SK-N-MC (cell line): ENCODE data around the gene SFR1.

Source experiments
- DNase-seq: peaks from one replicate; pipeline ENCODE4 v3.0.0-alpha.2; 2011; ENCODE audit warnings: low read depth, low spot score
- H3K27ac ChIP-seq: fragments of 200-600 bp; sonication (generic); 2 replicates; pipeline ENCODE4 v1.5.1; 2016; ENCODE audit warnings: mixed run types
- H3K36me3 ChIP-seq: fragments of 200-600 bp; sonication (generic); 2 replicates; pipeline ENCODE4 v1.6.1; 2017; ENCODE audit warnings: antibody characterized with exemption, low read length, mixed read lengths; ENCODE audit not compliant: insufficient read depth
- H3K4me3 ChIP-seq: fragments of 200-600 bp; sonication (generic); 2 replicates; pipeline ENCODE4 v1.5.1; 2016
- H3K9ac ChIP-seq: fragments of 200-600 bp; sonication (generic); 2 replicates; pipeline ENCODE4 v1.8.0; 2017; ENCODE audit warnings: mixed run types, mixed read lengths; ENCODE audit not compliant: insufficient read length
- H3K9me3 ChIP-seq: fragments of 200-600 bp; sonication (generic); 2 replicates; pipeline ENCODE4 v1.6.1; 2017; ENCODE audit warnings: low read depth, mild to moderate bottlenecking, antibody characterized with exemption, low read length, moderate library complexity, mixed read lengths
- EZH2 ChIP-seq: fragments of 200-600 bp; sonication (generic); IDR thresholded peaks from one replicate; pipeline ENCODE4 v1.6.1; 2017; ENCODE audit warnings: antibody characterized with exemption
- FOXP2 ChIP-seq: optimal IDR thresholded peaks from 2 replicates; pipeline ENCODE3; 2011; ENCODE audit warnings: mild to moderate bottlenecking, moderate library complexity; ENCODE audit not compliant: insufficient read depth; ENCODE audit errors: extremely low read length, control extremely low read depth
- POLR2AphosphoS5 ChIP-seq: IDR thresholded peaks from 2 replicates; pipeline ENCODE4 v1.6.1; 2012; ENCODE audit warnings: mild to moderate bottlenecking, low read depth, low read length, borderline replicate concordance

The SFR1 gene, protein sequence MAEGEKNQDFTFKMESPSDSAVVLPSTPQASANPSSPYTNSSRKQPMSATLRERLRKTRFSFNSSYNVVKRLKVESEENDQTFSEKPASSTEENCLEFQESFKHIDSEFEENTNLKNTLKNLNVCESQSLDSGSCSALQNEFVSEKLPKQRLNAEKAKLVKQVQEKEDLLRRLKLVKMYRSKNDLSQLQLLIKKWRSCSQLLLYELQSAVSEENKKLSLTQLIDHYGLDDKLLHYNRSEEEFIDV

DNA sequence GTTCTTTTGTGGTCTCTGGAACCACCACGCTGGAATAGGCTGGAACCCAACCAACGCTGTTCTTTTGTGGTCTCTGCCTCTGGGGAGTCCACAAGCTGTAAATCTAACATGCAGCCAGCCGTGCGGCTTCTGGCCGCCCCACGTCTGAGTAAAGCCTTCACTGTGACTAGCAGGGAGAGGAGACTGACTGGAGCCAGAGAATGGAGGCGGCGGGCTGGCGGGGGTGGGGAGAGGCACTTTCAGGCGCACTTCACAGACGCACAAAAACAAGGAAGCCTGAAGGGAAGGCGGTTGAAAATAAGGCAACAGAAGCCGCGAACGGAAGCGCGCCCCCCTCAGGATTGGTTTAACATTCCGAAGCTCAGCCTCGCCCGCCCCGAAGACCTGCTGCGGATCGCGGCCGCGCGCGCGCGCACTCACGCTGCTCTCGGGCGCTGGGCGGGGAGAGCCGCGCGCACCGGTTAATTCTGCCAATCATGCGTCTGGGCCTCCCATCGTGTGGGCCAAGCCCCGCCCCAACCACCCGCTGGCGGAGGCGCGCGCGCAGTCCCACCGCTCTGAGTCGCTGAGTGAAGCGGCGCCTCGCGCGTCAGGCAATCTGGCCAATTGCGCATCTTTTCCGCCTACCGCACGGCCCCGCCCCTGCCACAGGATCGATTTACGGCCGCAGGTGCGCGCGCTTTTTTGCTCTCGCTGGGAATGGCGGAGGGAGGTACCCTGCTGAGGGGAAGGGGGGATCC, at the start of gene SFR1:
Gene SFR1 (plus strand): TSS at position 687 of the 740 bp plus-strand sequence. CDS start 13 bp downstream, at position 700.
- Histone ChIP-seq H3K9me3 (no peaks in the 10 kb centered on the region), H3K36me3 (no peaks in the 10 kb centered on the region), H3K4me3 (peak within 1 kb of the TSS; percentile 86), H3K27ac (peak within 1 kb of the TSS; percentile 98), H3K9ac (peak within 1 kb of the TSS; percentile 90)
- peak; percentile 74 for TF ChIP-seq POLR2AphosphoS5
- TF ChIP-seq FOXP2 = no peak
- peak; percentile 80 for DNase-seq

GRCh38 chr10:104072786-104073185, 49.2 kb upstream of the SFR1 start:
- Histone ChIP-seq H3K9me3 (no peaks in the 10 kb centered on the region), H3K27ac (no peak overlapping the region), H3K9ac (no peak overlapping the region), H3K36me3 (no peaks in the 10 kb centered on the region), H3K4me3 (no peak overlapping the region)
- TF ChIP-seq FOXP2 (no peak), EZH2 (no peak), POLR2AphosphoS5 (no peak)
- DNase-seq = no peak

- no peak overlapping the region for H3K4me3 ChIP-seq
- TF ChIP-seq EZH2 = no peak
- no peak for TF ChIP-seq POLR2AphosphoS5
- no peak for TF ChIP-seq FOXP2
- DNase-seq = no peak
- no peaks in the 10 kb centered on the region for H3K36me3 ChIP-seq
- H3K9me3 ChIP-seq = no peaks in the 10 kb centered on the region
- no peak overlapping the region for H3K9ac ChIP-seq
- no peak overlapping the region for H3K27ac ChIP-seq
These were observed 47.5 kb upstream of the SFR1 start for GRCh38 chr10:104074505-104074904.

GRCh38 chr10:104076743-104077160, 45.2 kb upstream of the SFR1 start:
- no peaks in the 10 kb centered on the region for H3K9me3 ChIP-seq
- H3K27ac ChIP-seq = no peak overlapping the region
- H3K36me3 ChIP-seq = no peaks in the 10 kb centered on the region
- H3K9ac ChIP-seq = no peak overlapping the region
- peak; percentile 2 for DNase-seq
- H3K4me3 ChIP-seq = no peak overlapping the region
- TF ChIP-seq POLR2AphosphoS5 (no peak), FOXP2 (no peak), EZH2 (no peak)

GRCh38 chr10:104077247-104077646, 44.7 kb upstream of the SFR1 start:
- H3K9me3 ChIP-seq = no peaks in the 10 kb centered on the region
- TF ChIP-seq EZH2 = no peak
- no peak for TF ChIP-seq FOXP2
- no peak for TF ChIP-seq POLR2AphosphoS5
- H3K4me3 ChIP-seq = no peak overlapping the region
- H3K27ac ChIP-seq = no peak overlapping the region
- DNase-seq = no peak
- H3K9ac ChIP-seq = no peak overlapping the region
- no peaks in the 10 kb centered on the region for H3K36me3 ChIP-seq

GRCh38 chr10:104077663-104078151, 44.3 kb upstream of the SFR1 start:
- DNase-seq = no peak
- no peaks in the 10 kb centered on the region for H3K9me3 ChIP-seq
- H3K27ac ChIP-seq = no peak overlapping the region
- H3K4me3 ChIP-seq = no peak overlapping the region
- no peak overlapping the region for H3K9ac ChIP-seq
- no peak for TF ChIP-seq EZH2
- TF ChIP-seq FOXP2 = no peak
- no peak for TF ChIP-seq POLR2AphosphoS5
- no peaks in the 10 kb centered on the region for H3K36me3 ChIP-seq

DNA sequence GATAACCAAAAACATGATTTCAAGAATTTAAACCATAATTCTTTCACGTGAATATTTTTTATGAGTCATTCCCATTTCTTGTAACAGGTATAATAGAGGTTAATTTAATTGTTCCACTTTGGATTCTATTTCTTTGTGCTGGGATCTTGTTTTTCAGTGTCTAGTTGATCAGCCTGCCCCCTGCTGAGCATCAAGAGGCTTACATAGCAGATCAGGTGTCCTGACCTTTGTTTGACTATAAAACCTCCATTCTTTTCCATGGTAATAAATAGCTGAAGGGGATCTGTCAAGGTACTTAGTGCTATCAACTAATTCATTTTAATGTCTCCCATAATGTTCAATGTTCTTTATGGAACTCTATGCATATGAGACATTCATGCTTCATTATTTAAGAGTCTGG, 41.2 kb upstream of the SFR1 start:
- no peaks in the 10 kb centered on the region for H3K36me3 ChIP-seq

GRCh38 chr10:104081998-104082397, 40.0 kb upstream of the SFR1 start:
- Histone ChIP-seq H3K9ac (no peak overlapping the region), H3K27ac (no peak overlapping the region), H3K9me3 (no peaks in the 10 kb centered on the region), H3K36me3 (no peaks in the 10 kb centered on the region), H3K4me3 (no peak overlapping the region)
- no peak for DNase-seq
- no peak for TF ChIP-seq POLR2AphosphoS5
- no peak for TF ChIP-seq FOXP2
- TF ChIP-seq EZH2 = no peak

More for the DNA sequence above, 41.2 kb upstream of the SFR1 start:
- Histone ChIP-seq H3K9me3 (no peaks in the 10 kb centered on the region), H3K9ac (no peak overlapping the region), H3K4me3 (no peak overlapping the region), H3K27ac (no peak overlapping the region)
- no peak for DNase-seq
- TF ChIP-seq POLR2AphosphoS5 = no peak
- TF ChIP-seq FOXP2 = no peak
- TF ChIP-seq EZH2 = no peak
